Measurements from ENCODE around the gene PSMG2.

The PSMG2 gene

GRCh38 chr18:12765586-12765985 lies 62.7 kb downstream of the PSMG2 start:
- no peak for DNase-seq (ENCODE audit: low read depth)
- no peak overlapping the region for H3K4me3 ChIP-seq (replicated peaks; ENCODE audit: low read depth, low read length)
- TF ChIP-seq, protein P1, sequence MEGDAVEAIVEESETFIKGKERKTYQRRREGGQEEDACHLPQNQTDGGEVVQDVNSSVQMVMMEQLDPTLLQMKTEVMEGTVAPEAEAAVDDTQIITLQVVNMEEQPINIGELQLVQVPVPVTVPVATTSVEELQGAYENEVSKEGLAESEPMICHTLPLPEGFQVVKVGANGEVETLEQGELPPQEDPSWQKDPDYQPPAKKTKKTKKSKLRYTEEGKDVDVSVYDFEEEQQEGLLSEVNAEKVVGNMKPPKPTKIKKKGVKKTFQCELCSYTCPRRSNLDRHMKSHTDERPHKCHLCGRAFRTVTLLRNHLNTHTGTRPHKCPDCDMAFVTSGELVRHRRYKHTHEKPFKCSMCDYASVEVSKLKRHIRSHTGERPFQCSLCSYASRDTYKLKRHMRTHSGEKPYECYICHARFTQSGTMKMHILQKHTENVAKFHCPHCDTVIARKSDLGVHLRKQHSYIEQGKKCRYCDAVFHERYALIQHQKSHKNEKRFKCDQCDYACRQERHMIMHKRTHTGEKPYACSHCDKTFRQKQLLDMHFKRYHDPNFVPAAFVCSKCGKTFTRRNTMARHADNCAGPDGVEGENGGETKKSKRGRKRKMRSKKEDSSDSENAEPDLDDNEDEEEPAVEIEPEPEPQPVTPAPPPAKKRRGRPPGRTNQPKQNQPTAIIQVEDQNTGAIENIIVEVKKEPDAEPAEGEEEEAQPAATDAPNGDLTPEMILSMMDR (IDR thresholded peaks at IDR 0.05; ENCODE audit: low read length, missing control alignments), result no peak

DNA sequence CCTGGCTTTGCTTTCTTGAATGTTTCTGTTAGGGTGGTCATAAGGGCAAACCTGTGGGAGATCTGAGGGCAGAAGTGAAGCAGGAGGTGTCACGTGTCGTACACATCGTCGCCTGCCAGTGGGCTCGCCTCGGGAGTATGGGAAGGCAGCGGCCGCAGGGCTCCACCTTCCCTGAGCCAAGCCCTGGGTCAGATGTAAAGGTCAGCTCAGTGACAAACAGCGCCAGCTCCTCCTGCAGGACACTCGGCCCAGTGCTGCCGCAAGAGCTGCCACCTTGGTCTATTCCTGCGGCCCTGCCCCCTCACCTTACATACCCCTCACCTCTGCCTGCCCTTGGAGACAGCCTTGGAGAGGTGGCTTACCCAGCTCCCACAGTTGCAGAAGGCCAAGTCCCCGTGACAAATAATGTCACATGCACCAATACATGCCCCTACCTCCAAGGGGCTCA lies 64.2 kb downstream of the PSMG2 start:
- DNase-seq (ENCODE audit: low read depth), result no peak
- H3K4me3 ChIP-seq (replicated peaks; ENCODE audit: low read depth, low read length), result no peak overlapping the region
- TF ChIP-seq, protein P1 (IDR thresholded peaks at IDR 0.05; ENCODE audit: low read length, missing control alignments), result no peak

GRCh38 chr18:12767580-12768155 lies 64.8 kb downstream of the PSMG2 start:
- no peak for DNase-seq (ENCODE audit: low read depth)
- H3K4me3 ChIP-seq (replicated peaks; ENCODE audit: low read depth, low read length), result no peak overlapping the region
- TF ChIP-seq, protein P1 (IDR thresholded peaks at IDR 0.05; ENCODE audit: low read length, missing control alignments), result no peak

DNA sequence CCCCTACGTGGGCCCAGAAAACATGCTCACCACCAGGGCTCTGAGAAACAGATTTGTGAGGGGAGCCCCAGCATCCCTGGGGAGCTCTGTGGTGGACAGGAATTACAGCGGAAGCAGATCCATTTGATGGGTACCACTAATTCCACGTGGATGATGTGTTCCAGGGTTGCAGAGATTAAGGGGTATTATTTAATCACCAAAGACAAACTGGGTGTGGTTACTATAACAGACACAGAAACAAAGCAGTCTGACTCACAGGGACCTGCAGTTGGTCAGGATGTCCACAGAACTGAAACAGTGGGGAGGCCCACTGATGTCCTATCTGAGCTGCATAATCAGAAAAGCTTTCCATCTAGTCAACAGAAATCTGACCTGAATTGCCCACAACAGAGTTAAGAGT lies 65.8 kb downstream of the PSMG2 start:
- TF ChIP-seq, protein P1 (IDR thresholded peaks at IDR 0.05; ENCODE audit: low read length, missing control alignments), result no peak
- peak; percentile 16 for DNase-seq (ENCODE audit: low read depth)
- no peak overlapping the region for H3K4me3 ChIP-seq (replicated peaks; ENCODE audit: low read depth, low read length)

- DNase-seq (ENCODE audit: low read depth), result no peak
- TF ChIP-seq, protein P1 (IDR thresholded peaks at IDR 0.05; ENCODE audit: low read length, missing control alignments), result no peak
- no peak overlapping the region for H3K4me3 ChIP-seq (replicated peaks; ENCODE audit: low read depth, low read length)
Observed at GRCh38 chr18:12769136-12769535, 66.3 kb downstream of the PSMG2 start.

DNA sequence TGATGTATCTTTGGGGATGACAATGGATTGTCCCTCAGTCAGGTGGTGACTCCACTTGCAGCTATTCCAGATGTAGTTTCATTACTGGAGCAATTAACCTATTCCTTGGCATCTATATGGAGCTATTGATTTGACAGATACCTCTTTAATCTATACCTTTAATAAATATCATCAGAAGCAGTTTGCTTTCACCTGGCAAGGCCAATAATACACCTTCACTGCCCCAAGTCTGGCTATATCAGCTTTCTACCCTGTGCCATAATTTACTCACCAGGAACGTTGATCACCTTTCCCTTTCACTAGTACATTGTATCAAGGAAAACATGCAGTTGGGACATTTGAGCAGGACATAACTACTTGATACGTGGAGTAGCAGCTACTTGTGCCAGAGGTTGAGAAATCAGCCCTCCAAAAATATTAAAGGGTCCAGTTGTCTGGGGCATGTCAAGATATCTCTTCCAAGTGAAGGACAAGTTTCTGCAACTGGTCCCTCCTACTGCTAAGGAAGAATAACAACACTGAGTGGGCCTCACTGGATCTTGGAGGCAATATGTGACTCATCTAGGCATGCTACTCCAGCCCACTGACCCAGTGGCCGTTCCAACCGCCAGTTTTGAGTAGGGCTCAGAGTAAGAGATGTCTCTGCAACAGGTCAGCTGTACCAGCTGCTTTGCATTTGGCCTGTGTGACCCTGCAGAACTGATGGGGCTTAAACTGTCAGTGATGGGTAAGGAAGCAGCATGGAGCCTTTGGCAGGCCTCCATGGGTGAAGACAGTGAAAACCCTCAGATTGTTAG lies 67.0 kb downstream of the PSMG2 start:
- no peak overlapping the region for H3K4me3 ChIP-seq (replicated peaks; ENCODE audit: low read depth, low read length)
- DNase-seq (ENCODE audit: low read depth), result peak; percentile 2
- TF ChIP-seq, protein P1 (IDR thresholded peaks at IDR 0.05; ENCODE audit: low read length, missing control alignments), result no peak
